ENCODE measurements around the gene SSR1.

Gene SSR1

GRCh38 chr6:7301702-7302101, 11.3 kb downstream of the SSR1 start:
- no peak for TF ChIP-seq CTCF (conservative IDR thresholded peaks at IDR 0.05; ENCODE audit: low read depth, low read length)
- no peak overlapping the region for H3K4me3 ChIP-seq (ENCODE audit: low read depth, low read length)
- no peak for DNase-seq (ENCODE audit: low read depth)

- no peak for TF ChIP-seq CTCF (conservative IDR thresholded peaks at IDR 0.05; ENCODE audit: low read depth, low read length)
- no peak overlapping the region for H3K4me3 ChIP-seq (ENCODE audit: low read depth, low read length)
Observed at GRCh38 chr6:7300926-7301325, 12.1 kb downstream of the SSR1 start.

GRCh38 chr6:7298113-7298512, 14.9 kb downstream of the SSR1 start:
- DNase-seq (ENCODE audit: low read depth) = no peak
- no peak overlapping the region for H3K4me3 ChIP-seq (ENCODE audit: low read depth, low read length)
- TF ChIP-seq CTCF (conservative IDR thresholded peaks at IDR 0.05; ENCODE audit: low read depth, low read length) = no peak

More at GRCh38 chr6:7300926-7301325, 12.1 kb downstream of the SSR1 start:
- DNase-seq (ENCODE audit: low read depth) = no peak

GRCh38 chr6:7296602-7297001, 16.4 kb downstream of the SSR1 start:
- H3K4me3 ChIP-seq (ENCODE audit: low read depth, low read length) = no peak overlapping the region
- no peak for TF ChIP-seq CTCF (conservative IDR thresholded peaks at IDR 0.05; ENCODE audit: low read depth, low read length)
- no peak for DNase-seq (ENCODE audit: low read depth)

GRCh38 chr6:7295916-7296315, 17.1 kb downstream of the SSR1 start:
- no peak for DNase-seq (ENCODE audit: low read depth)
- H3K4me3 ChIP-seq (ENCODE audit: low read depth, low read length) = no peak overlapping the region
- TF ChIP-seq CTCF (conservative IDR thresholded peaks at IDR 0.05; ENCODE audit: low read depth, low read length) = no peak

GRCh38 chr6:7292596-7293255, 20.3 kb downstream of the SSR1 start:
- no peak for TF ChIP-seq CTCF (conservative IDR thresholded peaks at IDR 0.05; ENCODE audit: low read depth, low read length)
- no peak overlapping the region for H3K4me3 ChIP-seq (ENCODE audit: low read depth, low read length)
- DNase-seq (ENCODE audit: low read depth) = no peak

- DNase-seq (ENCODE audit: low read depth) = no peak
- no peak overlapping the region for H3K4me3 ChIP-seq (ENCODE audit: low read depth, low read length)
- no peak for TF ChIP-seq CTCF (conservative IDR thresholded peaks at IDR 0.05; ENCODE audit: low read depth, low read length)
Observed at GRCh38 chr6:7290079-7290478, 22.9 kb downstream of the SSR1 start.

All from choroid plexus epithelial cell (primary cell).